GM12892 (cell line): Measurements from ENCODE around the gene SMIM32.

ENCODE experiments used
- POLR2A ChIP-seq: IDR thresholded peaks from 2 replicates; pipeline ENCODE4 v1.6.1; 2011; ENCODE audit warnings: low read depth, low read length, control low read depth
- POLR2AphosphoS5 ChIP-seq: IDR thresholded peaks from 2 replicates; pipeline ENCODE4 v1.6.1; 2011; ENCODE audit warnings: low read depth, low read length, control low read depth
- TAF1 ChIP-seq: IDR thresholded peaks from 2 replicates; pipeline ENCODE4 v1.6.1; 2011; ENCODE audit warnings: low read depth, mild to moderate bottlenecking, control low read depth, low read length, borderline replicate concordance

GRCh38 chr5:136242611-136243010 is 49.6 kb upstream of the SMIM32 start:
- TF ChIP-seq POLR2A: no peak
- no peak for TF ChIP-seq POLR2AphosphoS5
- no peak for TF ChIP-seq TAF1
